Esophagus (tissue), 2 donors: Measurements from ENCODE around the gene ZIC4. TPM values are rescaled to one million over a fixed set of nuclear protein-coding genes. Genes with fewer than 3 reads are reported as not detected.

ENCODE experiments used
- H3K27ac ChIP-seq, 2 donors: one replicate each; pipeline ENCODE4 v1.5.1; 2013; ENCODE audit warnings: low read depth in 2 of 2, mild to moderate bottlenecking in 2 of 2, inconsistent platforms in 1 of 2, low read length in 1 of 2, moderate library complexity in 1 of 2
- H3K27me3 ChIP-seq, 2 donors: one replicate each; pipeline ENCODE4 v1.6.1; 2013; ENCODE audit warnings: low read length in 2 of 2, control low read depth in 1 of 2, mild to moderate bottlenecking in 1 of 2; ENCODE audit not compliant: insufficient read depth in 2 of 2, control insufficient read depth in 1 of 2
- H3K36me3 ChIP-seq, 2 donors: one replicate each; pipeline ENCODE4 v1.6.1; 2013; ENCODE audit warnings: low read length in 1 of 2; ENCODE audit not compliant: control insufficient read depth in 2 of 2, insufficient read depth in 2 of 2
- H3K4me1 ChIP-seq, 2 donors: one replicate each; pipeline ENCODE4 v1.6.1; 2013; ENCODE audit warnings: low read length in 1 of 2; ENCODE audit not compliant: control insufficient read depth in 2 of 2, insufficient read depth in 2 of 2
- H3K4me3 ChIP-seq, 2 donors: one replicate each; pipeline ENCODE4 v1.5.1; 2013; ENCODE audit warnings: low read length in 2 of 2, mild to moderate bottlenecking in 2 of 2, low read depth in 1 of 2, moderate library complexity in 1 of 2
- H3K9me3 ChIP-seq, 2 donors: one replicate each; pipeline ENCODE4 v1.6.1; 2013; ENCODE audit warnings: mild to moderate bottlenecking in 2 of 2, low read depth in 1 of 2, low read length in 1 of 2, moderate library complexity in 1 of 2; ENCODE audit not compliant: control insufficient read depth in 2 of 2, insufficient read depth in 1 of 2
- WGBS, 2 donors: extraction: QIAGEN DNeasy Blood & Tissue Kit; methylation state at CpG; one replicate each; pipeline ENCODE4 v1.1.7; 2013; 5-methylcytosine and 5-hydroxymethylcytosine counted together
- polyA plus RNA-seq, 2 donors: library from polyadenylated mRNA; stranded (reverse); fragments of 200-250 nt; gene quantifications; one replicate each; pipeline ENCODE4 v1.2.3, GENCODE V29; 2013
- donor health status: healthy with polysubstance abuse.
- donor health status: Bipolar disorder and iron deficiency.

Gene ZIC4
- polyA plus RNA-seq, 2 donors = not detected

GRCh38 chr3:147373301-147373700 is 33.0 kb downstream of the ZIC4 start:
- Histone ChIP-seq H3K27me3 (peaks cover 13 to 20% of the 10 kb centered on the region in 2 donors), H3K9me3 (peaks cover 2 to 8% of the 10 kb centered on the region in 2 donors), H3K36me3 (no peaks in the 10 kb centered on the region), H3K4me1 (no peaks in the 10 kb centered on the region), H3K27ac (no peak overlapping the region), H3K4me3 (no peak overlapping the region)
- WGBS, 2 donors = 4 to 5% methylated on average over 6 of the region's 6 CpGs

- no peaks in the 10 kb centered on the region for H3K4me1 ChIP-seq
- H3K27me3 ChIP-seq = peaks cover 13 to 22% of the 10 kb centered on the region in 2 donors
- H3K4me3 ChIP-seq = no peak overlapping the region
- peaks cover 2 to 6% of the 10 kb centered on the region in 2 donors for H3K9me3 ChIP-seq
- no peak overlapping the region for H3K27ac ChIP-seq
- H3K36me3 ChIP-seq = no peaks in the 10 kb centered on the region
- WGBS, 2 donors = 6 to 7% methylated on average over 17 of the region's 17 CpGs
Observed at GRCh38 chr3:147372525-147373027, 33.8 kb downstream of the ZIC4 start.

- H3K27ac ChIP-seq = no peak overlapping the region
- no peaks in the 10 kb centered on the region for H3K36me3 ChIP-seq
- 8% methylated on average over 7 of the region's 7 CpGs for WGBS, 2 donors
- H3K27me3 ChIP-seq = peaks cover 7 to 17% of the 10 kb centered on the region in 2 donors
- no peak overlapping the region for H3K4me3 ChIP-seq
- H3K9me3 ChIP-seq = peaks cover 2 to 3% of the 10 kb centered on the region in 2 donors
- H3K4me1 ChIP-seq = no peaks in the 10 kb centered on the region
Observed at GRCh38 chr3:147371771-147372340, 34.5 kb downstream of the ZIC4 start.

GRCh38 chr3:147371140-147371539 is 35.2 kb downstream of the ZIC4 start:
- Histone ChIP-seq H3K9me3 (peaks cover 2 to 3% of the 10 kb centered on the region in 2 donors), H3K36me3 (no peaks in the 10 kb centered on the region), H3K27ac (no peak overlapping the region), H3K27me3 (peaks cover 7 to 17% of the 10 kb centered on the region in 2 donors), H3K4me1 (no peaks in the 10 kb centered on the region), H3K4me3 (no peak overlapping the region)
- 6 to 8% methylated on average over 12 of the region's 12 CpGs for WGBS, 2 donors

GRCh38 chr3:147370349-147370748 is 36.0 kb downstream of the ZIC4 start:
- Histone ChIP-seq H3K27ac (no peak overlapping the region), H3K27me3 (peaks cover 7 to 17% of the 10 kb centered on the region in 2 donors)

GRCh38 chr3:147369661-147370123 is 36.7 kb downstream of the ZIC4 start:
- Histone ChIP-seq H3K27me3 (peaks cover 7 to 17% of the 10 kb centered on the region in 2 donors), H3K27ac (no peak overlapping the region), H3K4me1 (no peaks in the 10 kb centered on the region), H3K9me3 (peaks cover 2 to 3% of the 10 kb centered on the region in 2 donors), H3K4me3 (no peak overlapping the region), H3K36me3 (no peaks in the 10 kb centered on the region)
- WGBS, 2 donors = 8 to 9% methylated on average over 18 of the region's 18 CpGs

More at GRCh38 chr3:147370349-147370748, 36.0 kb downstream of the ZIC4 start:
- 18 to 19% methylated on average over 19 of the region's 19 CpGs for WGBS, 2 donors
- Histone ChIP-seq H3K9me3 (peaks cover 2 to 3% of the 10 kb centered on the region in 2 donors), H3K36me3 (no peaks in the 10 kb centered on the region), H3K4me3 (no peak overlapping the region), H3K4me1 (no peaks in the 10 kb centered on the region)

- no peak overlapping the region for H3K4me3 ChIP-seq
- peaks cover 2 to 3% of the 10 kb centered on the region in 2 donors for H3K9me3 ChIP-seq
- no peaks in the 10 kb centered on the region for H3K4me1 ChIP-seq
- WGBS, 2 donors = 8% methylated on average over 13 of the region's 13 CpGs
- no peaks in the 10 kb centered on the region for H3K36me3 ChIP-seq
- no peak overlapping the region for H3K27ac ChIP-seq
- H3K27me3 ChIP-seq = peaks cover 7 to 15% of the 10 kb centered on the region in 2 donors
Observed at GRCh38 chr3:147369231-147369630, 37.1 kb downstream of the ZIC4 start.

GRCh38 chr3:147368561-147369221 is 37.7 kb downstream of the ZIC4 start:
- H3K27me3 ChIP-seq = peaks cover 7 to 15% of the 10 kb centered on the region in 2 donors
- no peaks in the 10 kb centered on the region for H3K4me1 ChIP-seq
- no peaks in the 10 kb centered on the region for H3K36me3 ChIP-seq
- H3K9me3 ChIP-seq = peaks cover 2 to 3% of the 10 kb centered on the region in 2 donors
- H3K27ac ChIP-seq = no peak overlapping the region
- H3K4me3 ChIP-seq = no peak overlapping the region
- WGBS, 2 donors = 5 to 6% methylated on average over 16 of the region's 16 CpGs

GRCh38 chr3:147368151-147368550 is 38.2 kb downstream of the ZIC4 start:
- 7 to 14% methylated on average over 2 of the region's 2 CpGs for WGBS, 2 donors
- Histone ChIP-seq H3K27me3 (peaks cover 2 to 15% of the 10 kb centered on the region in 2 donors), H3K36me3 (no peaks in the 10 kb centered on the region), H3K4me1 (no peaks in the 10 kb centered on the region), H3K9me3 (no peaks in the 10 kb centered on the region), H3K4me3 (no peak overlapping the region), H3K27ac (no peak overlapping the region)
